ENCODE data around the gene DCTN1.

DCTN1 gene

DNA sequence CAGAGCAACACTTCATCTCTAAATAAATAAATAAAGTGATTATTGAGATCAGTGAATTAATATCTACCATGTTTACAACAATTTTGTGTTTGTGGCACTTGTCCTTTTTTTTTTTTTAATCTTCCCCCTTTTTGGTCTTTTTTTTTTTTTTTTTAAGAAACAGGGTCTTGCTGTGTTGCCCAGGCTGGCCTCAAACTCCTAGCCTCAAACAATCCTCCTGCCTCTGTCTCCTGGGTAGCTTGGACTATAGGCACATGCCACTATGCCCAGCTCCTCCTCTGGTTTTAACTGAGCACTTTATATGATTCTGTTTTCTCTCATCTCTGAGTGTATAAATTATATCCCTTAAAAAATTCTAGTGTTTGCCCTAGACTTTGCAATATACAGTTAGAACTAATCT, 67.2 kb downstream of the DCTN1 start:
- POLR2A ChIA-PET: no interaction called here
- CTCF ChIA-PET: no interaction called here
- no peak overlapping the region for H3K4me3 ChIP-seq (ENCODE audit: low read depth, low read length)
- TF ChIP-seq, protein P1, sequence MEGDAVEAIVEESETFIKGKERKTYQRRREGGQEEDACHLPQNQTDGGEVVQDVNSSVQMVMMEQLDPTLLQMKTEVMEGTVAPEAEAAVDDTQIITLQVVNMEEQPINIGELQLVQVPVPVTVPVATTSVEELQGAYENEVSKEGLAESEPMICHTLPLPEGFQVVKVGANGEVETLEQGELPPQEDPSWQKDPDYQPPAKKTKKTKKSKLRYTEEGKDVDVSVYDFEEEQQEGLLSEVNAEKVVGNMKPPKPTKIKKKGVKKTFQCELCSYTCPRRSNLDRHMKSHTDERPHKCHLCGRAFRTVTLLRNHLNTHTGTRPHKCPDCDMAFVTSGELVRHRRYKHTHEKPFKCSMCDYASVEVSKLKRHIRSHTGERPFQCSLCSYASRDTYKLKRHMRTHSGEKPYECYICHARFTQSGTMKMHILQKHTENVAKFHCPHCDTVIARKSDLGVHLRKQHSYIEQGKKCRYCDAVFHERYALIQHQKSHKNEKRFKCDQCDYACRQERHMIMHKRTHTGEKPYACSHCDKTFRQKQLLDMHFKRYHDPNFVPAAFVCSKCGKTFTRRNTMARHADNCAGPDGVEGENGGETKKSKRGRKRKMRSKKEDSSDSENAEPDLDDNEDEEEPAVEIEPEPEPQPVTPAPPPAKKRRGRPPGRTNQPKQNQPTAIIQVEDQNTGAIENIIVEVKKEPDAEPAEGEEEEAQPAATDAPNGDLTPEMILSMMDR (IDR thresholded peaks at IDR 0.05; ENCODE audit: insufficient read depth, low read length, missing control alignments): no peak
- DNase-seq (ENCODE audit: low read depth, low spot score): no peak
